ENCODE results near the gene PTPRG.

- TF ChIP-seq CTCF (IDR thresholded peaks at IDR 0.05; ENCODE audit: low read depth, low read length) (no peak), EZH2phosphoT487 (IDR thresholded peaks at IDR 0.05; ENCODE audit: low read depth) (no peak)
Observed at GRCh38 chr3:61618871-61619270, 57.5 kb downstream of the PTPRG start.

All from OCI-LY3 (cell line).